ENCODE results near the gene PBX3. TPM values are rescaled to one million over a fixed set of nuclear protein-coding genes. Genes with fewer than 3 reads are reported as not detected.

Gene PBX3
- total RNA-seq, 1 donor from 2014 or later = 82.3 TPM

DNA sequence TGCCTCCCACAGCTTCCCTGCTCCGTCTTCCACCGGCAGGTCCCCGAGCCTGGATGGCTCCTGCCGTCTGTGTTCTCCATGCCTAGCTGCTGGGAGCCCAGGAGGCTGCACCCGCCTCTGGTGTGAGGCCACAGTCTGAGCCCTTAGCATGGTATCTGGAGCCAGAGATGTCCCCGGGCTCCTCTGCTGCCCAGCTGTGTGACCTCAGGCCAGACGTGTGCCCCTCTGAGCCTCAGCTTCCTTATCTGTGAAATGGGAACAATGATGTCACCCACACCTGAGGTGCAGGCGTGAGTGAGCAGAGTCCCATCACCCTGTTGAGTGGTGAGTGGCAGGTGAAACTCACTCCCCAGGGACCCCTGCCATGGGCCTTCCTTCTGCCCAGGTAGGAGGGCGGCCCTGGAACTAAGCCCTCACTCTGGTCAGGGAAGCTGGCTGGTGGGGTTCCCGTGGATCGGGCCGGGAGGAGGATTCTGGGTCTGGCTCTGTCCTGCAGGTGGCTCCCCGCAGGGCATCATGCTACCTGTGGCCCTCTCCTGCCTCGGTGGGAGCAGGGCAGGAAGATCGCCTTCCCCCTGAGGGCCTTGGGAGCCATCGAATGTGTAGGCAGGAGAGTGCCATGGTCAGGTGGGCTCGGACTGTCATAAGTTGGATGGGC lies 239.0 kb downstream of the PBX3 start:
- Histone ChIP-seq H3K27me3 (no peaks in the 10 kb centered on the region), H3K36me3 (no peaks in the 10 kb centered on the region), H3K4me1 (no peaks in the 10 kb centered on the region), H3K27ac (no peak overlapping the region), H3K9me3 (no peaks in the 10 kb centered on the region), H3K4me3 (no peak overlapping the region)
- no peak for TF ChIP-seq CTCF (IDR thresholded peaks at IDR 0.05)
- no peak for TF ChIP-seq POLR2A (IDR thresholded peaks at IDR 0.05)
- TF ChIP-seq POLR2AphosphoS5 (IDR thresholded peaks at IDR 0.05; ENCODE audit: insufficient read depth in 1 of 2, low read depth in 1 of 2) = no peak
- intact Hi-C loops (cut with DNase I) = no loop called here
- no peak for DNase-seq (ENCODE audit: extremely low spot score in 2 of 2)

- Histone ChIP-seq H3K27me3 (no peaks in the 10 kb centered on the region), H3K4me3 (no peak overlapping the region), H3K27ac (no peak overlapping the region), H3K4me1 (no peaks in the 10 kb centered on the region), H3K36me3 (no peaks in the 10 kb centered on the region), H3K9me3 (no peaks in the 10 kb centered on the region)
- intact Hi-C loops (cut with DNase I) = no loop called here
- no peak for TF ChIP-seq POLR2A (IDR thresholded peaks at IDR 0.05)
- no peak for TF ChIP-seq POLR2AphosphoS5 (IDR thresholded peaks at IDR 0.05; ENCODE audit: insufficient read depth in 1 of 2, low read depth in 1 of 2)
- TF ChIP-seq CTCF (IDR thresholded peaks at IDR 0.05) = no peak
- no peak for DNase-seq (ENCODE audit: extremely low spot score in 2 of 2)
Measured at GRCh38 chr9:125986966-125987365, 239.8 kb downstream of the PBX3 start.

DNA sequence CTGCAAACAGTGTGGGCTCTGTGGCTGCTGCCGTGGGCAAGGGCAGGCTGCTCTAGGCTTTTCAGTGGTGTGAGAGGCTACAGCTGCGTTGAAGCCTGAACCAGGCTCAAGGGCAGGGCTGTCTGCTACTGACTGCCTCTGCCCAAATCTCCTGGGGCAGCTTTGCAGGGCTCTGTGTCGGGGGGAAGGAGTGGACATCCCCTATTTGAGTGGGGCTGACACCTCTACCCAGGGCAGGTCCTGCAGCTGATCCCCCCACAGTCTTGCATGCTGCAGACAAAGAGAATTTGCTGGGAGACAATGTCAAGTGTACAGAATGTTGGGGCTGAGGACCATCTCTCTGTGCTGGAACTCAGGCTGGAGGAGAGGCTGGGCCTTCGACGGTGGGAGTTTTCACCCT lies 240.2 kb downstream of the PBX3 start:
- DNase-seq (ENCODE audit: extremely low spot score in 2 of 2) = no peak
- intact Hi-C loops (cut with DNase I) = no loop called here
- no peak overlapping the region for H3K4me3 ChIP-seq
- H3K4me1 ChIP-seq = no peaks in the 10 kb centered on the region
- H3K36me3 ChIP-seq = no peaks in the 10 kb centered on the region
- TF ChIP-seq POLR2A (IDR thresholded peaks at IDR 0.05) (no peak), POLR2AphosphoS5 (IDR thresholded peaks at IDR 0.05; ENCODE audit: insufficient read depth in 1 of 2, low read depth in 1 of 2) (no peak), CTCF (IDR thresholded peaks at IDR 0.05) (no peak)
- no peak overlapping the region for H3K27ac ChIP-seq
- no peaks in the 10 kb centered on the region for H3K27me3 ChIP-seq
- no peaks in the 10 kb centered on the region for H3K9me3 ChIP-seq

DNA sequence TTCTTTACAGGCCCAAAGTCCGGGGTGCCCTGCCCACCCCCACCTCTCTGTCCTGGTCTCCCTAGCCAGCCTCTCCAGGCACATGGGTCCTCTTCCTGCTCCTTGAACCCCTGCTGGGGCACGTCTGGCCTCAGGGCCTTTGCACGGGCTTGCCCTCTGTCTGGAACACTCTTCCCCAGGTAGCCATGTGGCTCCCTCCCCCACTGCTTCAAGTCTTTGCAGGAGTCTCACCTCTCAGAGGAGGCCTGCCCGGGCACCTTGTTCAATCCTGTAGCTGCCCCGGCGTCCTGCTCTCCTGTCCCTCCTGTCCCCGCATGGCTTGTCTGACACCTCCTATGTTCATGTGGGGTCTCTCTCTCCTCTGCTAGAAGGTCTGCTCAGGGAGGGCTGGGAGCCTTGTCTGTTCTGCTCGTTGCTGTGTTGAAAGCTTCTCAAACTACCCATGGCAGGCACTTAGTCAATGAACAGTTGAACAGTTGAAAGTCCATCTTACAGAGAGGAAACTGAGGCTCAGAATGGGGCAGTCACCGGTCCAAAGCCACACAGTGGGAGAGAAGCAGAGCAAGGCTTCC lies 241.4 kb downstream of the PBX3 start:
- no peak for TF ChIP-seq POLR2AphosphoS5 (IDR thresholded peaks at IDR 0.05; ENCODE audit: insufficient read depth in 1 of 2, low read depth in 1 of 2)
- TF ChIP-seq POLR2A (IDR thresholded peaks at IDR 0.05) = no peak
- TF ChIP-seq CTCF (IDR thresholded peaks at IDR 0.05) = no peak
- no peak for DNase-seq (ENCODE audit: extremely low spot score in 2 of 2)
- Histone ChIP-seq H3K27ac (no peak overlapping the region), H3K4me1 (no peaks in the 10 kb centered on the region), H3K4me3 (no peak overlapping the region), H3K9me3 (no peaks in the 10 kb centered on the region), H3K36me3 (no peaks in the 10 kb centered on the region), H3K27me3 (no peaks in the 10 kb centered on the region)
- intact Hi-C loops (cut with DNase I) = no loop called here

DNA sequence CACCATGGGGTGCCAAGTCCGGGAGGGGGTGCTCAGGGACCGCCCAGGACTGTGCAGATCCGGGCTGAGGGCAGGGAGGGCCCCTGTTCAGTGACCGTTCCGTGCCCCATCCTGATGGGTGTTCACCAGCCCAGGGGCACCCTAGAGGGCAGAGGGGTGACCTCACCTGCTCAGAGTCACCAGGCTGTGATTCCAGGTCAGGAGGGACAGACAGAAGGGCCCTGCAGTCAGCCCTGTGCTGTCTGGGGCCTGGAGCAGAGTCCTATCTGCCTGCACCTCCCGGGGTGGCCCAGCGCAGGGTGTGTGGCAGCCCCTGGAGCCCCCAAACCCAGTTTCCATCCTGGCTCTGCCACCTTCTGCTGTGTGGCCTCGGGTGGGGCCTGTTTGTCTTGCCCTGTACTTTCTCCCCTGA lies 241.9 kb downstream of the PBX3 start:
- H3K4me1 ChIP-seq = no peaks in the 10 kb centered on the region
- no peaks in the 10 kb centered on the region for H3K36me3 ChIP-seq
- DNase-seq (ENCODE audit: extremely low spot score in 2 of 2) = no peak
- H3K27ac ChIP-seq = no peak overlapping the region
- intact Hi-C loops (cut with DNase I) = no loop called here
- H3K9me3 ChIP-seq = no peaks in the 10 kb centered on the region
- no peak overlapping the region for H3K4me3 ChIP-seq
- no peaks in the 10 kb centered on the region for H3K27me3 ChIP-seq
- TF ChIP-seq POLR2A (IDR thresholded peaks at IDR 0.05) (no peak), CTCF (IDR thresholded peaks at IDR 0.05) (no peak), POLR2AphosphoS5 (IDR thresholded peaks at IDR 0.05; ENCODE audit: insufficient read depth in 1 of 2, low read depth in 1 of 2) (no peak)
